HCT116 (cell line): ENCODE data around the gene NABP2.

Experiments used
- ATF3 ChIP-seq: IDR thresholded peaks from 2 replicates; pipeline ENCODE4 v1.6.1; 2012
- CBX3 ChIP-seq: IDR thresholded peaks from 2 replicates; pipeline ENCODE4 v1.6.1; 2012; ENCODE audit warnings: low read depth
- CEBPB ChIP-seq: IDR thresholded peaks from 2 replicates; pipeline ENCODE4 v1.6.1; 2012; ENCODE audit warnings: low read depth
- CTCF ChIP-seq, 3 experiments: fragments of 200-600 bp in 1 of 3; sonication (generic) in 1 of 3; IDR thresholded peaks in 2 of 3; conservative IDR thresholded peaks in 1 of 3; 2 replicates each; pipeline ENCODE4 v1.5.1; 2012 to 2017; ENCODE audit warnings: low read depth in 2 of 3, low read length in 2 of 3, antibody characterized with exemption in 1 of 3, borderline replicate concordance in 1 of 3, control low read depth in 1 of 3, mild to moderate bottlenecking in 1 of 3, mixed read lengths in 1 of 3, mixed run types in 1 of 3, moderate library complexity in 1 of 3; ENCODE audit not compliant: insufficient read depth in 1 of 3
- MAX ChIP-seq: IDR thresholded peaks from 2 replicates; pipeline ENCODE4 v1.6.1; 2012
- POLR2A ChIP-seq: IDR thresholded peaks from 2 replicates; pipeline ENCODE4 v1.7.0; 2011; ENCODE audit warnings: borderline replicate concordance; ENCODE audit not compliant: insufficient read depth, insufficient read length; ENCODE audit errors: extremely low read depth
- POLR2AphosphoS5 ChIP-seq: IDR thresholded peaks from 2 replicates; pipeline ENCODE4 v1.6.1; 2011; ENCODE audit warnings: mild to moderate bottlenecking, low read depth, low read length, moderate library complexity
- YY1 ChIP-seq: IDR thresholded peaks from 2 replicates; pipeline ENCODE4 v1.6.1; 2011; ENCODE audit warnings: low read length, low read depth, moderate library complexity, mild to moderate bottlenecking; ENCODE audit not compliant: insufficient replicate concordance; ENCODE audit errors: extremely low read depth

GRCh38 chr12:56244494-56244893 lies 20.4 kb downstream of the NABP2 start:
- TF ChIP-seq POLR2A (no peak), CTCF (IDR thresholded peaks at IDR 0.05 in 2 of 3, conservative IDR thresholded peaks at IDR 0.05 in 1 of 3; ENCODE audit: borderline replicate concordance in 1 of 3, insufficient read depth in 1 of 3, low read depth in 2 of 3, low read length in 2 of 3) (no peak), MAX (no peak), POLR2AphosphoS5 (no peak), CEBPB (no peak), CBX3 (no peak), ATF3 (no peak), YY1 (no peak)
